SH-SY5Y (cell line): Measurements from ENCODE around the gene STYXL1.

Source experiments
- GATA2 ChIP-seq: IDR thresholded peaks from 2 replicates; pipeline ENCODE4 v1.6.1; 2011; ENCODE audit warnings: mild to moderate bottlenecking, low read depth, low read length
- GATA3 ChIP-seq: IDR thresholded peaks from 2 replicates; pipeline ENCODE4 v1.6.1; 2011; ENCODE audit warnings: low read depth, mild to moderate bottlenecking, low read length, moderate library complexity

- TF ChIP-seq GATA3 (no peak), GATA2 (no peak)
Observed at GRCh38 chr7:75958802-75959543, 88.8 kb downstream of the STYXL1 start.
